ENCODE measurements around the gene CDR2. TPM values are rescaled to one million over a fixed set of nuclear protein-coding genes. Genes with fewer than 3 reads are reported as not detected.
A peak's percentile ranks its signal among the peaks of the same experiment; 100 is the strongest.

Gene CDR2
- total RNA-seq, 2 donors from 2014 or later = 9.5 to 17.9 TPM

DNA sequence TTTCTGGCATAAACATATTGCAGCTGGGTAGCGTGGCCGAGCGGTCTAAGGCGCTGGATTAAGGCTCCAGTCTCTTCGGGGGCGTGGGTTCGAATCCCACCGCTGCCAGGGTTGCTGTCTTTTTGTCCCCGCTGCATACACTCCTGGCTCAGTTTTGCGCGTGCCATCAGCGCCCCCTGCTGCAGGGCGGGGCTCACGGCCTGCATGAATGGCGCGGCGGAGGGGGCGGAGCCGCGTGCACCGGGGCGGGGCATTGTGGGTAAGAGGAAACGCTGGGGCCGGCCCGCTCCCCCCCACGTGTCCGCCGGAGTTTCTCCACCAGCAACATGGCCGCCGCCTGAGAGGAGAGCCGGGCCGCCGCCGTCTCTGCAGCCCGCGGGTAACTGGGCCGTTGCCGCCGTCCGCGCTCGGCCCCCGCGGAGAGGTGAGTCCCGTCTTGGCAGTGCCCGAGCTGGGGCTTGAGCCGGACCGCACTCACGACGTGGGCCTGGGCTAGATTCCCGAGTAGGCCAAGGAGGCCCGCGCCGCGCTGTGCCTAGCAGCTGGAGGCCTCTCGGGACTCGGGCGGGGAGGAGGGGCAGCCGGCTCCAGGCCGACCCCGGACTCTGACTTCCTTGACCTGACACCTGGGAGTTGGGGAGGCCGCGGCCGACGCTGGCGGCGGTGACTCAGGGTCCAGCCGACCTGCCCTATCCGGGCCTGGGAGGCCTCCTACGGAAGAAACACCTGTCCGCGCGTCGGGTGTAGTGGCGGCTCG lies 77.1 kb downstream of the CDR2 start, which contains the start of gene POLR3E:
TSS of gene POLR3E (plus strand) at position 296 of the 757 bp plus-strand sequence. CDS start 5,560 bp downstream, outside the sequence.
- DNase-seq (peak; percentile 99), ATAC-seq (peak; percentile 96)
- intact Hi-C loops (cut with DNase I) = loop anchor here (1.0 to 5.0 kb wide), 3 partner anchors 91 to 101 kb away; partner anchors contain the start of gene EEF2K (in 1 of the 2)

DNA sequence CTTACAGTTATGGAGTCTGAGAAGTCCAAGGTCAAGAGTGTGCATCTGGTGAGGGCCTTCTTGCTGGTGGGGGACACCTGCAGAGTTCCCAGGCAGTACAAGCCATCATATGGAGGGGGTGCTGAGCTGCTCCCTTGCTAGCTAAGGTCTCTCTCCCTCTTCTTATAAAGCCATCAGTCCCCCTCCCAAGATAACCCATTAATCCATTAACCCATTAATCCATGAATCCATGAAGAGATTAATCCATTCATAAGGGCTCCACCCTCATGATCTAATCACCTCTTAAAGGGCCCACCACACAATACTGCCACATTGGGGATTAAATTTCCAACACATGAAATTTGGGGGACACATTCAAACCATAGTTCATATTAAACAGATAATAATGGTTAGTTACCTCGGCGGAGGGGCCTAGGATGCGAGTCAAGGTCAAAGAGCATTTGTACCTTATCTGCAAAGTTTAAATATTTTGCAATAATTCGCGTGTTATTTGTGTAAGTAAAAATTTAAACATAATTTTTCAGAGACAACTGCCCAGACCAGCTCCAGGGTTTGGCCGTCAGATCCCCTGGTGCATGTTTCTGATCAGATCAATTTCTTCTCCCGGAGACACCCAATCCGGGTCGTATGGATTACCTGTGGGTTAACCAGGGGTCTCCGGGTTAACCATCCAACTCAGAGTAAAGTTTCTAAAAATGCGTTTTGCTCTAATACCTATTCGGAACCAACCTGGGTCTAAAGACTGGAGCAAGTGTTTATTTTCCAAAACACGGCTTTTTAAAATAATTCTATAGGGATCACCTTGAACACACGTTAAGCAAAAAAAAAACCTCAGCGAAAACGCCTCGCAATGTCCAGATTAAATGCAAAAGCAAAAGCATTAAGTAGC lies 78.0 kb downstream of the CDR2 start:
- DNase-seq (no peak), ATAC-seq (no peak)
- intact Hi-C loops (cut with DNase I) = loop anchor here (1.0 to 5.0 kb wide), 3 partner anchors 90 to 100 kb away; partner anchors contain the start of gene EEF2K (in 1 of the 2)

Other genes with a start within 250 kb of the CDR2 start
- not detected for gene SDR42E2, start 212.1 kb downstream of the CDR2 start, total RNA-seq
- gene EEF2K, start 168.3 kb downstream of the CDR2 start, total RNA-seq = 10 to 100 TPM; 32.0 to 34.0 TPM
- gene POLR3E, start 77.2 kb downstream of the CDR2 start, total RNA-seq = 10 to 100 TPM; 27.2 to 33.6 TPM
- gene NPIPB5, start 136.3 kb upstream of the CDR2 start, total RNA-seq = 10 to 100 TPM; 57.9 to 82.0 TPM

Measured in left cardiac atrium (tissue), 4 donors.